ENCODE data around the gene AOX1.
"Not testable (repeated sequence)": the region's sequence is repeated elsewhere in the genome, so short reads cannot be mapped to it uniquely, and the experiment has no call there.

Gene AOX1

GRCh38 chr2:200703926-200704637 is 118.3 kb downstream of the AOX1 start:
- DNase-seq, result no peak

GRCh38 chr2:200705305-200706041 is 119.7 kb downstream of the AOX1 start:
- DNase-seq, result no peak

DNA sequence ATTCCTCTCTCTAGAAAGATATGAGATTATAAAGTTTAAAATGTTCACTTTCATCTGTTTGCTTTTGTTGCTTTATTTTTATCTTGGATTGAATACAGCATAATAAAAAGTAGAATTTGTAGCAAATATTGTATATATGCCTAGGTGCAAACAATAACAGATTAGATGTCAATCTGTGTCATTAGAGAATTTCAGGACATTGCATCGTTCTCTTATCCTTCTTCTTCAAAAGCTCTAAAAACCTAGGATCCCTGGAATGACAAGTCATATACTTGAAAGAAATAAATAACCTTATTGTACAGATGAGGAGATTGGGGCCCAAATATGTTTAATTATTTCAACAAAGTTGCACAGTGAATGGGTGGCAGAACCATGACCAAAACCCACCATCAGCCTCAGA is 123.1 kb downstream of the AOX1 start:
- no peak for DNase-seq

- peak; percentile 57 for DNase-seq
These were observed 127.3 kb downstream of the AOX1 start for GRCh38 chr2:200713003-200713703.

DNA sequence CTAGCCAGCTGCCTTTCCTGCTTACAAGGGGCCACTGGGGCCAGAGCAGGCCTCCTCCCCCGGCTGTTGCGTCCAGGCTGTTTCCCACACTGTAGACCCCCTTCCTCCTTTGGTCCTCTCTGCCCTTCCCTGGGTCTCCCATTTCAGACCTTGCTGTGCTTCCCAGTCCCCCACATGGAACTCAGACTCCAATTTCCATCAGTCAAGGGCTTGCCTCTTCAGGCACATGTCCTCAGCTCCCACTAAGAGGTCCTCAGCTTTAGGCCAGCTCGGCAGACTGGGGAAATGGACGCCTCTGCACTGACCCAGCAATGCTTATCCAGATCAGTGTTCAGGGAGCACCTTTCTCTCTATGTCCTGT is 127.9 kb downstream of the AOX1 start:
- no peak for DNase-seq

DNA sequence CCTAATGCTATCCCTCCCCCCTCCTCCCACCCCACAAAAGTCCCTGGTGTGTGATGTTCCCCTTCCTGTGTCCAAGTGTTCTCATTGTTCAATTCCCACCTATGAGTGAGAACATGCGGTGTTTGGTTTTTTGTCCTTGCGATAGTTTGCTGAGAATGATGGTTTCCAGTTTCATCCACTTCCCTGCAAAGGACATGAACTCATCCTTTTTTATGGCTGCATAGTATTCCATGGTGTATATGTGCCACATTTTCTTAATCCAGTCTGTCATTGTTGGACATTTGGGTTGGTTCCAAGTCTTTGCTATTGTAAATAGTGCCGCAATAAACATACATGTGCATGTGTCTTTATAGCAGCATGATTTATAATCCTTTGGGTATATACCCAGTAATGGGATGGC is 129.2 kb downstream of the AOX1 start:
- not testable (repeated sequence) for DNase-seq

- DNase-seq, result no peak
These were observed 130.6 kb downstream of the AOX1 start for GRCh38 chr2:200716386-200716785.

Data from NCI-H1092 (cell line).